Choroid plexus epithelial cell (primary cell): ENCODE results near the gene ABCD4.
"Not testable (repeated sequence)": the region's sequence is repeated elsewhere in the genome, so short reads cannot be mapped to it uniquely, and the experiment has no call there.

ENCODE experiments used
- DNase-seq: peaks from one replicate; pipeline ENCODE4 v3.0.0-alpha.2; 2010; ENCODE audit warnings: low read depth
- H3K4me3 ChIP-seq: 2 replicates; pipeline ENCODE4 v1.5.1; 2011; ENCODE audit warnings: low read depth, mild to moderate bottlenecking, control low read depth, low read length, moderate library complexity
- CTCF ChIP-seq: conservative IDR thresholded peaks from 2 replicates; pipeline ENCODE4 v1.5.1; 2011; ENCODE audit warnings: low read depth, mild to moderate bottlenecking, control low read depth, inconsistent platforms, low read length, moderate library complexity

Gene ABCD4

DNA sequence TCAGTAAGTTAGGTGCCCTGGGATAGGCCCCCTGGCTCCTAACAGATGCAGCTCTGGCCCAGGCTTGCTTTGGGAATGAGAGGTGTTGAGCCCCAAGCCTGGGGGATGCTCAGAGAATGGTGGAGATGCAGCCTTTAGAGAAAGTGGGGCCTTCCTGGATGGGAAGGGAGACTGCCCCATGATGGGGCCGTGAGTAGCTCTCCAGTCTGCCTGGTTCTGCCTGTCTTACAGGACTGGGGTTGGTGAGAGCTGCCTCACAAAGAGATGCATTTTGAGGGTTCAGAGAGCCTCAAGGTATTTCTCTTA, 45.0 kb upstream of the ABCD4 start:
- no peak for TF ChIP-seq CTCF
- no peak overlapping the region for H3K4me3 ChIP-seq
- DNase-seq: no peak

- H3K4me3 ChIP-seq: no peak overlapping the region
- no peak for DNase-seq
- no peak for TF ChIP-seq CTCF
These were observed 44.5 kb upstream of the ABCD4 start for GRCh38 chr14:74347097-74347794.

GRCh38 chr14:74346341-74346740, 43.6 kb upstream of the ABCD4 start:
- no peak for DNase-seq
- no peak overlapping the region for H3K4me3 ChIP-seq
- TF ChIP-seq CTCF: no peak

DNA sequence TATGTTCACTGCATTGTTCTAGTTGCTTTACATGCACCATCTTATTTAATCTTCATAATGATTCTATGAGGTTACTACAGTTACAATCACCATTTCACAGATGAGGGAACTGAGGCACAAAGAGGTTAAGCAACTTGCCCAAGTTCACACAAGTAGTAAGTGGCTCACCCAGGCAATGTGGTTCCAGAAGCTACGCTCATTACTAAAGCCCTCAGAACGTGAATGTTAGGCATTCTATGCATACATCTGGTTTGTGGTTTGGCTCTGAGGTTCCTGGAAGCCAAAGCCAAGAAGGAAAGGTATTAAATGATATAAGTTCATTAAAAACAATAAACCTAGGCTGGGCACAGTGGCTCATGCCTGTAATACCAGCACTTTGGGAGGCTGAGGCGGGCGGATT, 31.2 kb upstream of the ABCD4 start:
- no peak overlapping the region for H3K4me3 ChIP-seq
- TF ChIP-seq CTCF: no peak
- DNase-seq: peak; percentile 90

- not testable (repeated sequence) for H3K4me3 ChIP-seq, DNase-seq
These were observed 27.3 kb upstream of the ABCD4 start for GRCh38 chr14:74329950-74330552.

GRCh38 chr14:74326369-74327152, 23.8 kb upstream of the ABCD4 start:
- DNase-seq: peak; percentile 23
- H3K4me3 ChIP-seq: no peak overlapping the region
- TF ChIP-seq CTCF: no peak

DNA sequence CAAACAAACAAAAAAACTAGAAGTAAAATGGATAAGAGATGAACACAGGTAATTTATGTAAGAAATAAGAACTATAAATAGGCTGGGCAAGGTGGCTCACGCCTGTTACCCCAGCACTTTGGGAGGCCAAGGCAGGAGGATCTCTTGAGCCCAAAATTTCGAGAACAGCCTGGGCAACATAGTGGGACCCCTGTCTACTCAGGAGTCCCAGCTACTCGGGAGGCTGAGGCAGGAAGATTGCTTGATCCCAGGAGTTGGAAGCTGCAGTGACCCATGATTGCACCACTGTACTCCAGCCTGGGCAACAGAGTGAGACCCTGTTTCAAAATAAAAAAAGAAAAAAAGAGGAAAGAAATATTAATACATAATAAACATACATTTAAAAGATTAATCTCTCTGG, 22.7 kb upstream of the ABCD4 start:
- no peak overlapping the region for H3K4me3 ChIP-seq
- no peak for DNase-seq
- no peak for TF ChIP-seq CTCF
